ENCODE data around the gene SF3B6.
"Not testable (repeated sequence)": the region's sequence is repeated elsewhere in the genome, so short reads cannot be mapped to it uniquely, and the experiment has no call there.

SF3B6 gene

GRCh38 chr2:24110660-24111303, 34.7 kb upstream of the SF3B6 start:
- H3K9me2 ChIP-seq (replicated peaks; ENCODE audit: low read depth, low read length), result no peaks in the 10 kb centered on the region
- no peak overlapping the region for H3K4me3 ChIP-seq (ENCODE audit: low read length, poor library complexity, severe bottlenecking)
- H3K9ac ChIP-seq (ENCODE audit: low read depth, low read length, poor library complexity, severe bottlenecking), result no peak overlapping the region
- H3K79me2 ChIP-seq (ENCODE audit: insufficient read depth, low read length), result no peaks in the 10 kb centered on the region
- H3K4me2 ChIP-seq (ENCODE audit: low read depth, low read length, poor library complexity, severe bottlenecking), result no peak overlapping the region
- peaks cover 2% of the 10 kb centered on the region; the same call in 1 of the 2 replicates for H3K9me3 ChIP-seq (ENCODE audit: insufficient read depth, low read depth, low read length)
- TF ChIP-seq EZH2phosphoT487 (IDR thresholded peaks at IDR 0.05; ENCODE audit: borderline replicate concordance) (no peak), CTCF (conservative IDR thresholded peaks at IDR 0.05; ENCODE audit: low read length) (no peak)
- H3K36me3 ChIP-seq (ENCODE audit: insufficient read depth, low read length), result no peaks in the 10 kb centered on the region
- H3K27me3 ChIP-seq (ENCODE audit: insufficient read depth, low read length, poor library complexity, severe bottlenecking), result no peaks in the 10 kb centered on the region
- no peaks in the 10 kb centered on the region for H3F3A ChIP-seq (ENCODE audit: low read depth)
- no peak overlapping the region for H2AFZ ChIP-seq (ENCODE audit: low read length)
- H4K20me1 ChIP-seq (ENCODE audit: insufficient read depth, low read length, poor library complexity, severe bottlenecking), result no peaks in the 10 kb centered on the region
- H3K4me1 ChIP-seq (ENCODE audit: insufficient read depth, low read length, poor library complexity, severe bottlenecking), result no peaks in the 10 kb centered on the region

DNA sequence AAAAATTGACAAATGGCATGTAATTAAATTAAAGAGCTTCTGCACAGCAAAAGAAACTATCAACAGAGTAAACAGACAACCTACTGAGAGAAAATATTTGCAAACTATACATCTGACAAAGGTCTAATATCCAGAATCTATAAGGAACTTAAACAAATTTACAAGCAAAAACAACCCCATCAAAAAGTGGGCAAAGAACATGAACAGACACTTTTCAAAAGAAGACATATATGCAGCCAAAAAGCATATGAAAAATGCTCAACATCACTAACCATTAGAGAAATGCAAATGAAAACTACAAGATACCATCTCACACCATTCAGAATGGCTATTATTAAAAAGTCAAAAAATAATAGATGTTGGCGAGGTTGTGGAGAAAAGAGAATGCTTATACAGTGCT, 33.3 kb upstream of the SF3B6 start:
- H3K9me3 ChIP-seq (ENCODE audit: insufficient read depth, low read depth, low read length); H3K4me2 ChIP-seq (ENCODE audit: low read depth, low read length, poor library complexity, severe bottlenecking); H3K9ac ChIP-seq (ENCODE audit: low read depth, low read length, poor library complexity, severe bottlenecking); H3F3A ChIP-seq (ENCODE audit: low read depth); H3K4me1 ChIP-seq (ENCODE audit: insufficient read depth, low read length, poor library complexity, severe bottlenecking); H3K36me3 ChIP-seq (ENCODE audit: insufficient read depth, low read length); H3K4me3 ChIP-seq (ENCODE audit: low read length, poor library complexity, severe bottlenecking); H3K9me2 ChIP-seq (replicated peaks; ENCODE audit: low read depth, low read length); H3K27me3 ChIP-seq (ENCODE audit: insufficient read depth, low read length, poor library complexity, severe bottlenecking); H4K20me1 ChIP-seq (ENCODE audit: insufficient read depth, low read length, poor library complexity, severe bottlenecking); H3K79me2 ChIP-seq (ENCODE audit: insufficient read depth, low read length); H2AFZ ChIP-seq (ENCODE audit: low read length): not testable (repeated sequence)

GRCh38 chr2:24107336-24107735, 31.2 kb upstream of the SF3B6 start:
- H3K4me3 ChIP-seq (ENCODE audit: low read length, poor library complexity, severe bottlenecking), result no peak overlapping the region
- no peaks in the 10 kb centered on the region for H3K9me2 ChIP-seq (replicated peaks; ENCODE audit: low read depth, low read length)
- no peaks in the 10 kb centered on the region for H3K79me2 ChIP-seq (ENCODE audit: insufficient read depth, low read length)
- H3K4me2 ChIP-seq (ENCODE audit: low read depth, low read length, poor library complexity, severe bottlenecking), result no peak overlapping the region
- no peak overlapping the region for H3K9ac ChIP-seq (ENCODE audit: low read depth, low read length, poor library complexity, severe bottlenecking)
- no peaks in the 10 kb centered on the region for H3K27me3 ChIP-seq (ENCODE audit: insufficient read depth, low read length, poor library complexity, severe bottlenecking)
- TF ChIP-seq EZH2phosphoT487 (IDR thresholded peaks at IDR 0.05; ENCODE audit: borderline replicate concordance) (no peak), CTCF (conservative IDR thresholded peaks at IDR 0.05; ENCODE audit: low read length) (no peak)
- no peaks in the 10 kb centered on the region for H3F3A ChIP-seq (ENCODE audit: low read depth)
- H3K4me1 ChIP-seq (ENCODE audit: insufficient read depth, low read length, poor library complexity, severe bottlenecking), result no peaks in the 10 kb centered on the region
- no peaks in the 10 kb centered on the region for H3K36me3 ChIP-seq (ENCODE audit: insufficient read depth, low read length)
- no peak overlapping the region for H2AFZ ChIP-seq (ENCODE audit: low read length)
- H4K20me1 ChIP-seq (ENCODE audit: insufficient read depth, low read length, poor library complexity, severe bottlenecking), result no peaks in the 10 kb centered on the region
- H3K9me3 ChIP-seq (ENCODE audit: insufficient read depth, low read depth, low read length), result peaks cover 2% of the 10 kb centered on the region; the same call in 1 of the 2 replicates

- Histone ChIP-seq H3K79me2 (ENCODE audit: insufficient read depth, low read length) (no peaks in the 10 kb centered on the region), H3K36me3 (ENCODE audit: insufficient read depth, low read length) (no peaks in the 10 kb centered on the region), H3K27me3 (ENCODE audit: insufficient read depth, low read length, poor library complexity, severe bottlenecking) (no peaks in the 10 kb centered on the region), H3K9ac (ENCODE audit: low read depth, low read length, poor library complexity, severe bottlenecking) (no peak overlapping the region), H2AFZ (ENCODE audit: low read length) (no peak overlapping the region), H3K9me2 (replicated peaks; ENCODE audit: low read depth, low read length) (no peaks in the 10 kb centered on the region), H3F3A (ENCODE audit: low read depth) (no peaks in the 10 kb centered on the region), H3K4me2 (ENCODE audit: low read depth, low read length, poor library complexity, severe bottlenecking) (no peak overlapping the region), H3K9me3 (ENCODE audit: insufficient read depth, low read depth, low read length) (peaks cover 2% of the 10 kb centered on the region; the same call in 1 of the 2 replicates), H3K4me1 (ENCODE audit: insufficient read depth, low read length, poor library complexity, severe bottlenecking) (no peaks in the 10 kb centered on the region), H3K4me3 (ENCODE audit: low read length, poor library complexity, severe bottlenecking) (no peak overlapping the region), H4K20me1 (ENCODE audit: insufficient read depth, low read length, poor library complexity, severe bottlenecking) (no peaks in the 10 kb centered on the region)
- TF ChIP-seq EZH2phosphoT487 (IDR thresholded peaks at IDR 0.05; ENCODE audit: borderline replicate concordance) (no peak), CTCF (conservative IDR thresholded peaks at IDR 0.05; ENCODE audit: low read length) (no peak)
Measured at GRCh38 chr2:24106786-24107185, 30.7 kb upstream of the SF3B6 start.
